Astrocyte (in vitro differentiated cells and primary cell): ENCODE data around the gene CERCAM. TPM values are rescaled to one million over a fixed set of nuclear protein-coding genes. Genes with fewer than 3 reads are reported as not detected.

Source experiments
- DNase-seq: peaks from one replicate; pipeline ENCODE4 v3.0.0-alpha.2; 2010; ENCODE audit warnings: low read depth
- FAIRE-seq: peaks from 2 replicates; lab custom pipeline; 2011; peaks lifted over from hg19 to GRCh38; lab: Jason Lieb, UNC
- H2AFZ ChIP-seq: 2 replicates; pipeline ENCODE4 v1.6.0; 2012; ENCODE audit warnings: low read depth, low read length, inconsistent platforms
- H3K27ac ChIP-seq: 2 replicates; pipeline ENCODE4 v1.5.1; 2011; ENCODE audit warnings: low read depth, low read length, inconsistent platforms
- H3K27me3 ChIP-seq: 2 replicates; pipeline ENCODE4 v1.6.0; 2011; ENCODE audit warnings: low read length, inconsistent platforms; ENCODE audit not compliant: insufficient read depth
- H3K36me3 ChIP-seq: 2 replicates; pipeline ENCODE4 v1.5.1; 2011; ENCODE audit warnings: low read length, inconsistent platforms; ENCODE audit not compliant: insufficient read depth
- H3K4me1 ChIP-seq: 2 replicates; pipeline ENCODE4 v1.5.1; 2011; ENCODE audit warnings: low read length, inconsistent platforms; ENCODE audit not compliant: insufficient read depth
- H3K4me2 ChIP-seq: 2 replicates; pipeline ENCODE4 v1.6.0; 2012; ENCODE audit warnings: low read length, inconsistent platforms
- H3K4me3 ChIP-seq: 2 replicates; pipeline ENCODE4 v1.5.1; 2011; ENCODE audit warnings: low read depth, mild to moderate bottlenecking, low read length, inconsistent platforms; ENCODE audit not compliant: insufficient read depth
- H3K79me2 ChIP-seq: 2 replicates; pipeline ENCODE4 v1.6.0; 2012; ENCODE audit warnings: mild to moderate bottlenecking, low read length, inconsistent platforms; ENCODE audit not compliant: insufficient read depth
- H3K9ac ChIP-seq: 2 replicates; pipeline ENCODE4 v1.6.0; 2012; ENCODE audit warnings: mild to moderate bottlenecking, low read length, inconsistent platforms
- H3K9me3 ChIP-seq: 2 replicates; pipeline ENCODE4 v1.5.1; 2012; ENCODE audit warnings: low read depth, mild to moderate bottlenecking, low read length, inconsistent platforms; ENCODE audit not compliant: insufficient read depth
- H4K20me1 ChIP-seq: 2 replicates; pipeline ENCODE4 v1.6.0; 2012; ENCODE audit warnings: low read length, inconsistent platforms; ENCODE audit not compliant: insufficient read depth
- H3K27ac Mint-ChIP-seq: one replicate; pipeline ENCODE4 v1.8.0; 2021; ENCODE audit warnings: mild to moderate bottlenecking, mixed read lengths; ENCODE audit not compliant: unreplicated experiment
- H3K27me3 Mint-ChIP-seq: one replicate; pipeline ENCODE4 v1.8.0; 2021; ENCODE audit warnings: low read depth, mixed read lengths; ENCODE audit not compliant: unreplicated experiment
- H3K36me3 Mint-ChIP-seq: one replicate; pipeline ENCODE4 v1.8.0; 2021; ENCODE audit warnings: low read depth, mixed read lengths; ENCODE audit not compliant: unreplicated experiment
- H3K4me1 Mint-ChIP-seq: one replicate; pipeline ENCODE4 v1.8.0; 2021; ENCODE audit warnings: low read depth, mixed read lengths; ENCODE audit not compliant: unreplicated experiment
- H3K4me3 Mint-ChIP-seq: one replicate; pipeline ENCODE4 v1.8.0; 2021; ENCODE audit warnings: mild to moderate bottlenecking, moderate library complexity, mixed read lengths; ENCODE audit not compliant: unreplicated experiment
- H3K9me3 Mint-ChIP-seq: one replicate; pipeline ENCODE4 v1.8.0; 2021; ENCODE audit warnings: mild to moderate bottlenecking, mixed read lengths; ENCODE audit not compliant: unreplicated experiment
- CTCF ChIP-seq: IDR thresholded peaks from 2 replicates; pipeline ENCODE4 v1.5.1; 2011; ENCODE audit warnings: low read depth, mild to moderate bottlenecking, inconsistent platforms, low read length, moderate library complexity; ENCODE audit not compliant: insufficient read depth
- EZH2 ChIP-seq: IDR thresholded peaks from 2 replicates; pipeline ENCODE4 v1.6.1; 2012; ENCODE audit warnings: mild to moderate bottlenecking, low read length, inconsistent platforms; ENCODE audit not compliant: insufficient read depth
- total RNA-seq: library from RNA; stranded (reverse); gene quantifications from 2 replicates; pipeline ENCODE4 v1.2.1, GENCODE V29; 2021

The CERCAM gene
- total RNA-seq, 1 donor from 2014 or later = 66.1 TPM

- DNase-seq = no peak
- H3K27me3 ChIP-seq = no peaks in the 10 kb centered on the region
- peak overlapping the region; percentile 88 for H3K27ac Mint-ChIP-seq
- no peak overlapping the region for H2AFZ ChIP-seq
- FAIRE-seq = no peak
- TF ChIP-seq CTCF = no peak
- no peak for TF ChIP-seq EZH2
- H3K9me3 Mint-ChIP-seq = no peaks in the 10 kb centered on the region
- H3K9ac ChIP-seq = no peak overlapping the region
- peak overlapping the region; percentile 70 for H3K4me3 Mint-ChIP-seq
- H4K20me1 ChIP-seq = peaks cover 23% of the 10 kb centered on the region
- H3K27ac ChIP-seq = no peak overlapping the region
- peaks cover 3% of the 10 kb centered on the region for H3K36me3 ChIP-seq
- peaks cover 32% of the 10 kb centered on the region for H3K79me2 ChIP-seq
- H3K4me1 Mint-ChIP-seq = peaks cover 2% of the 10 kb centered on the region
- H3K4me1 ChIP-seq = peaks cover 12% of the 10 kb centered on the region
- H3K9me3 ChIP-seq = no peaks in the 10 kb centered on the region
- peaks cover 5% of the 10 kb centered on the region for H3K36me3 Mint-ChIP-seq
- no peak overlapping the region for H3K4me3 ChIP-seq
- H3K27me3 Mint-ChIP-seq = peaks cover 9% of the 10 kb centered on the region
- no peak overlapping the region for H3K4me2 ChIP-seq
These were observed 34.3 kb downstream of the CERCAM start for GRCh38 chr9:128454991-128455390.

GRCh38 chr9:128455849-128456612 is 35.4 kb downstream of the CERCAM start, which contains the start of gene ODF2:
ODF2 (plus strand) TSS chr9:128456006; CDS start chr9:128456092, 86 bp downstream.
- Histone ChIP-seq H3K36me3 (peaks cover 5% of the 10 kb centered on the region), H4K20me1 (peaks cover 23% of the 10 kb centered on the region), H3K9ac (peak within 1 kb of the TSS; percentile 82), H3K79me2 (peaks cover 32% of the 10 kb centered on the region), H3K27ac (peak within 1 kb of the TSS; percentile 57), H3K4me2 (peak within 1 kb of the TSS; percentile 85), H3K27me3 (no peaks in the 10 kb centered on the region), H3K9me3 (no peaks in the 10 kb centered on the region), H3K4me3 (peak within 1 kb of the TSS; percentile 83), H2AFZ (peak within 1 kb of the TSS; percentile 92), H3K4me1 (peaks cover 12% of the 10 kb centered on the region)
- Mint-ChIP-seq H3K4me1 (peaks cover 2% of the 10 kb centered on the region), H3K27ac (peak within 1 kb of the TSS; percentile 88), H3K27me3 (peaks cover 6% of the 10 kb centered on the region), H3K36me3 (peaks cover 12% of the 10 kb centered on the region), H3K4me3 (peak within 1 kb of the TSS; percentile 88), H3K9me3 (peaks cover 1% of the 10 kb centered on the region)
- no peak for TF ChIP-seq CTCF
- no peak for TF ChIP-seq EZH2
- no peak for FAIRE-seq
- DNase-seq = peak; percentile 86

- Histone ChIP-seq H3K9me3 (no peaks in the 10 kb centered on the region), H3K27me3 (no peaks in the 10 kb centered on the region), H3K27ac (peak overlapping the region; percentile 57), H4K20me1 (peaks cover 23% of the 10 kb centered on the region), H3K4me1 (peaks cover 12% of the 10 kb centered on the region), H3K4me2 (peak overlapping the region; percentile 85), H3K36me3 (peaks cover 6% of the 10 kb centered on the region), H3K9ac (peak overlapping the region; percentile 82), H3K4me3 (peak overlapping the region; percentile 83), H2AFZ (peak overlapping the region; percentile 78), H3K79me2 (peaks cover 32% of the 10 kb centered on the region)
- H3K4me3 Mint-ChIP-seq = peak overlapping the region; percentile 88
- H3K36me3 Mint-ChIP-seq = peaks cover 12% of the 10 kb centered on the region
- no peak for FAIRE-seq
- DNase-seq = peak; percentile 47
- peaks cover 6% of the 10 kb centered on the region for H3K27me3 Mint-ChIP-seq
- peaks cover 2% of the 10 kb centered on the region for H3K4me1 Mint-ChIP-seq
- TF ChIP-seq CTCF (no peak), EZH2 (no peak)
- H3K27ac Mint-ChIP-seq = peak overlapping the region; percentile 47
- H3K9me3 Mint-ChIP-seq = peaks cover 1% of the 10 kb centered on the region
These were observed 36.0 kb downstream of the CERCAM start for GRCh38 chr9:128456613-128457061.
